ENCODE data around the gene MRGPRF.
A peak's percentile ranks its signal among the peaks of the same experiment; 100 is the strongest.

The MRGPRF gene

GRCh38 chr11:68959465-68960293, 53.4 kb downstream of the MRGPRF start:
- H3K4me3 ChIP-seq (ENCODE audit: low read depth, low read length), result no peak overlapping the region
- peak; percentile 63 for DNase-seq
- H3K27me3 ChIP-seq (ENCODE audit: insufficient read depth, low read depth, severe bottlenecking), result no peaks in the 10 kb centered on the region
- peak overlapping the region; percentile 53 for H3K27ac ChIP-seq
- TF ChIP-seq CTCF (IDR thresholded peaks at IDR 0.05; ENCODE audit: low read depth, low read length), result no peak
- no peaks in the 10 kb centered on the region for H3K9me3 ChIP-seq (ENCODE audit: severe bottlenecking)
- H3K36me3 ChIP-seq, result no peaks in the 10 kb centered on the region

GRCh38 chr11:68958211-68958610, 54.8 kb downstream of the MRGPRF start:
- DNase-seq, result no peak

GRCh38 chr11:68956547-68957254, 56.3 kb downstream of the MRGPRF start:
- H3K4me3 ChIP-seq (ENCODE audit: low read depth, low read length), result no peak overlapping the region
- no peak for DNase-seq
- no peak overlapping the region for H3K27ac ChIP-seq
- no peaks in the 10 kb centered on the region for H3K9me3 ChIP-seq (ENCODE audit: severe bottlenecking)
- no peaks in the 10 kb centered on the region for H3K36me3 ChIP-seq
- no peak for TF ChIP-seq CTCF (IDR thresholded peaks at IDR 0.05; ENCODE audit: low read depth, low read length)
- no peaks in the 10 kb centered on the region for H3K27me3 ChIP-seq (ENCODE audit: insufficient read depth, low read depth, severe bottlenecking)

More at GRCh38 chr11:68958211-68958610, 54.8 kb downstream of the MRGPRF start:
- Histone ChIP-seq H3K36me3 (no peaks in the 10 kb centered on the region), H3K27me3 (ENCODE audit: insufficient read depth, low read depth, severe bottlenecking) (no peaks in the 10 kb centered on the region), H3K9me3 (ENCODE audit: severe bottlenecking) (no peaks in the 10 kb centered on the region), H3K27ac (no peak overlapping the region), H3K4me3 (ENCODE audit: low read depth, low read length) (no peak overlapping the region)
- TF ChIP-seq CTCF (IDR thresholded peaks at IDR 0.05; ENCODE audit: low read depth, low read length), result no peak

GRCh38 chr11:68956142-68956541, 56.9 kb downstream of the MRGPRF start:
- DNase-seq, result no peak
- 0 out of 2 replicates have a peak, but pooled peaks have one; percentile 19 for TF ChIP-seq CTCF (IDR thresholded peaks at IDR 0.05; ENCODE audit: low read depth, low read length)
- Histone ChIP-seq H3K9me3 (ENCODE audit: severe bottlenecking) (no peaks in the 10 kb centered on the region), H3K4me3 (ENCODE audit: low read depth, low read length) (no peak overlapping the region), H3K36me3 (no peaks in the 10 kb centered on the region), H3K27me3 (ENCODE audit: insufficient read depth, low read depth, severe bottlenecking) (no peaks in the 10 kb centered on the region), H3K27ac (no peak overlapping the region)

- Histone ChIP-seq H3K27me3 (ENCODE audit: insufficient read depth, low read depth, severe bottlenecking) (no peaks in the 10 kb centered on the region), H3K36me3 (no peaks in the 10 kb centered on the region), H3K9me3 (ENCODE audit: severe bottlenecking) (no peaks in the 10 kb centered on the region), H3K27ac (no peak overlapping the region), H3K4me3 (ENCODE audit: low read depth, low read length) (no peak overlapping the region)
- TF ChIP-seq CTCF (IDR thresholded peaks at IDR 0.05; ENCODE audit: low read depth, low read length), result no peak
- no peak for DNase-seq
These were observed 57.5 kb downstream of the MRGPRF start for GRCh38 chr11:68955607-68955958.

All from WERI-Rb-1 (cell line).